Body of pancreas (tissue), 4 donors: ENCODE results near the gene UBE2E2. TPM values are rescaled to one million over a fixed set of nuclear protein-coding genes. Genes with fewer than 3 reads are reported as not detected.

Source experiments
- ATAC-seq: fragments of 150-250 bp; one replicate; pipeline ENCODE4 v1.9.1; 2016
- DNase-seq, 4 donors: peaks; one replicate each; pipeline ENCODE4 v3.0.0-alpha.2; 2019
- H3K27ac ChIP-seq, 4 donors: fragments of 200-600 bp; sonication (generic); 1 replicate in 3 of 4; 2 replicates in 1 of 4; pipeline versions ENCODE4 v1.5.1 to v1.6.1; 2016 to 2019; ENCODE audit warnings: mild to moderate bottlenecking in 1 of 4, mixed read lengths in 1 of 4, moderate library complexity in 1 of 4
- H3K27me3 ChIP-seq, 2 donors: fragments of 200-600 bp; sonication (generic); one replicate each; pipeline ENCODE4 v1.6.0; 2016; ENCODE audit warnings: mild to moderate bottlenecking in 1 of 2
- H3K36me3 ChIP-seq, 2 donors: fragments of 200-600 bp; sonication (generic); replicated peaks in 1 of 2; 2 replicates each; pipeline ENCODE4 v1.5.1; 2016; ENCODE audit warnings: low read depth in 2 of 2; ENCODE audit not compliant: insufficient read depth in 1 of 2
- H3K4me1 ChIP-seq: fragments of 200-600 bp; sonication (generic); one replicate; pipeline ENCODE4 v1.6.0; 2016
- H3K4me3 ChIP-seq, 2 donors: fragments of 200-600 bp; sonication (generic); 1 replicate in 1 of 2; 2 replicates in 1 of 2; pipeline ENCODE4 v1.5.1; 2016 to 2019
- H3K9me3 ChIP-seq, 3 donors: fragments of 200-600 bp; sonication (generic); 1 replicate in 2 of 3; 2 replicates in 1 of 3; pipeline ENCODE4 v1.5.1; 2016
- CTCF ChIP-seq, 7 experiments: fragments of 450-650 bp in 4 of 7; fragments of 200-600 bp in 3 of 7; sonication (generic) in 3 of 7; IDR thresholded peaks; one replicate each; pipeline ENCODE4 v1.5.1; 2016 to 2019; ENCODE audit warnings: antibody characterized with exemption in 7 of 7
- POLR2A ChIP-seq, 3 donors: fragments of 450-650 bp; IDR thresholded peaks; one replicate each; pipeline ENCODE4 v1.6.1; 2016; ENCODE audit warnings: antibody characterized with exemption in 3 of 3, mild to moderate bottlenecking in 2 of 3
- WGBS, 2 donors: methylation state at CpG; one replicate each; pipeline ENCODE4 v1.1.5; 2017; 5-methylcytosine and 5-hydroxymethylcytosine counted together
- intact Hi-C: fragments of 100-400 bp; cut with DNase I; formaldehyde crosslinking; loops from one replicate; pipeline ENCODE4 v1.15.1; 2023
- total RNA-seq, 2 donors: library from RNA; depleted of rRNA; stranded (reverse); fragments of >200 nt; gene quantifications; one replicate each; pipeline ENCODE4 v1.1.0, GENCODE V29; 2016

UBE2E2 gene
- total RNA-seq, 2 donors from 2014 or later, result 7.8 to 23.7 TPM

- DNase-seq (no peak), ATAC-seq (no peak)
- no peak overlapping the region for H3K27ac ChIP-seq
- no peak overlapping the region for H3K4me3 ChIP-seq
- TF ChIP-seq POLR2A (IDR thresholded peaks at IDR 0.05) (no peak), CTCF (IDR thresholded peaks at IDR 0.05) (no peak)
- no peaks in the 10 kb centered on the region for H3K4me1 ChIP-seq
- WGBS, 2 donors, result 84 to 93% methylated on average over 2 of the region's 2 CpGs
- H3K27me3 ChIP-seq, result no peaks in the 10 kb centered on the region
- intact Hi-C loops, result no loop called here
- no peaks in the 10 kb centered on the region for H3K36me3 ChIP-seq
- H3K9me3 ChIP-seq, result no peaks in the 10 kb centered on the region
Observed at GRCh38 chr3:23430781-23431398, 227.8 kb downstream of the UBE2E2 start.

- Histone ChIP-seq H3K9me3 (no peaks in the 10 kb centered on the region), H3K27me3 (no peaks in the 10 kb centered on the region), H3K4me1 (no peaks in the 10 kb centered on the region), H3K36me3 (no peaks in the 10 kb centered on the region), H3K4me3 (no peak overlapping the region), H3K27ac (no peak overlapping the region)
- ATAC-seq (no peak), DNase-seq (no peak)
- intact Hi-C loops, result no loop called here
- WGBS, 2 donors, result 65 to 80% methylated on average over 3 of the region's 3 CpGs
- no peak for TF ChIP-seq CTCF (IDR thresholded peaks at IDR 0.05)
- no peak for TF ChIP-seq POLR2A (IDR thresholded peaks at IDR 0.05)
Observed at GRCh38 chr3:23431764-23432163, 228.6 kb downstream of the UBE2E2 start.

- Histone ChIP-seq H3K27ac (no peak overlapping the region), H3K36me3 (no peaks in the 10 kb centered on the region), H3K4me1 (no peaks in the 10 kb centered on the region), H3K4me3 (no peak overlapping the region), H3K27me3 (no peaks in the 10 kb centered on the region), H3K9me3 (no peaks in the 10 kb centered on the region)
- DNase-seq, result no peak
- 84 to 86% methylated on average over 2 of the region's 2 CpGs for WGBS, 2 donors
- ATAC-seq, result no peak
- TF ChIP-seq CTCF (IDR thresholded peaks at IDR 0.05), result no peak
- TF ChIP-seq POLR2A (IDR thresholded peaks at IDR 0.05), result no peak
- intact Hi-C loops, result no loop called here
Observed at GRCh38 chr3:23435318-23435717, 232.2 kb downstream of the UBE2E2 start.

- TF ChIP-seq POLR2A (IDR thresholded peaks at IDR 0.05) (no peak), CTCF (IDR thresholded peaks at IDR 0.05) (no peak)
- 93 to 97% methylated on average over 7 to 9 of the region's 9 CpGs for WGBS, 2 donors
- no peaks in the 10 kb centered on the region for H3K27me3 ChIP-seq
Observed at GRCh38 chr3:23435904-23436303, 232.8 kb downstream of the UBE2E2 start.

GRCh38 chr3:23437484-23438145, 234.5 kb downstream of the UBE2E2 start:
- DNase-seq (no peak), ATAC-seq (no peak)
- H3K36me3 ChIP-seq, result no peaks in the 10 kb centered on the region
- H3K9me3 ChIP-seq, result no peaks in the 10 kb centered on the region
- no peak overlapping the region for H3K27ac ChIP-seq
- TF ChIP-seq CTCF (IDR thresholded peaks at IDR 0.05), result no peak
- H3K4me3 ChIP-seq, result no peak overlapping the region
- 90% methylated on average over 7 of the region's 7 CpGs for whole genome bisulfite sequencing, 2 donors
- no peaks in the 10 kb centered on the region for H3K4me1 ChIP-seq
- no peaks in the 10 kb centered on the region for H3K27me3 ChIP-seq
- intact Hi-C loops, result no loop called here

More at GRCh38 chr3:23435904-23436303, 232.8 kb downstream of the UBE2E2 start:
- ATAC-seq, result no peak
- H3K9me3 ChIP-seq, result no peaks in the 10 kb centered on the region
- no peak overlapping the region for H3K4me3 ChIP-seq
- no peak for DNase-seq
- intact Hi-C loops, result no loop called here
- H3K27ac ChIP-seq, result no peak overlapping the region
- H3K36me3 ChIP-seq, result no peaks in the 10 kb centered on the region
- no peaks in the 10 kb centered on the region for H3K4me1 ChIP-seq
